OCI-LY1 (cell line): ENCODE measurements around the gene OR13C5.

Experiments used
- CTCF ChIP-seq: fragments of 200-600 bp; sonication (generic), shearing (Covaris generic); IDR thresholded peaks from 2 replicates; pipeline ENCODE4 v1.5.1; 2017; ENCODE audit warnings: mild to moderate bottlenecking, antibody characterized with exemption, low read length, moderate library complexity, mixed read lengths
- EZH2 ChIP-seq: fragments of 200-600 bp; sonication (generic), shearing (Covaris generic); IDR thresholded peaks from 2 replicates; pipeline ENCODE4 v1.8.0; 2017; ENCODE audit warnings: borderline replicate concordance, mixed run types, mild to moderate bottlenecking, antibody characterized with exemption, low read length, moderate library complexity, mixed read lengths

- TF ChIP-seq CTCF (no peak), EZH2 (no peak)
Observed at GRCh38 chr9:104556830-104557634, 42.2 kb downstream of the OR13C5 start.
